ENCODE measurements around the gene RNF39.

RNF39 gene

GRCh38 chr6:30096829-30097228, 21.3 kb upstream of the RNF39 start:
- no peak for DNase-seq

DNA sequence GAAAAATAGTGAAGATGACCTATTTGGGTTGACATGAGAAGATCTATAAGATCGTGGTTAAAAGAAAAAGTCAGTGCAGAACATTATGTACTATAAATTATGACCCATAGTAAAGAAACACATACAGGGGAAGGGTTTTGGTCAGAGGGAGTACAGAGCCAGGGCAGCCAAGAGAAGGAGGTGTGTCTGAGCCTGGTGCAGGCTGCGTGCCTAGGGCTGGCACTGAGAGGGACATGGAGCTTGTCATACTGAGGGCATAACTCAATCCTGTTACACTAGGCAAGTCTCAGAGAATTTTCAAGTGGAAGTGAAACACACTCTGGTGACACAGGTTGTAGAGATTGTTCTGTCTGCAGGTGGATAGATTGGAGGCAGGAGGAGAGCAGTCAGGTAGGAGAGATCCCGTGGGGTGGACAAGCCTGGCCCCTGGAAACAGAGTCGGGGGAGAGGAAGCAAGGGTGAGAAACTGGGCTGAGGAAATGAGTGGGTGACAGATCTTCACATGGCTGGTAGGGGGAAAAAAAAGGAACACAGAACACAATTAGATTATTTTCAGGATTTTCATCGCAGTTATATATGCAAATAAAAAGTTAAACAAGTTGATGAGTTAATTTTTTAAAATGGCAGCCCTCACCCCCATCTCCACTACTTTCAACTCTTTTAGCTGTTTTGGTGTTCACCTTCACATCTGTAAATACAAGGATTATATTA, 18.5 kb upstream of the RNF39 start:
- DNase-seq = no peak

GRCh38 chr6:30092852-30093543, 17.4 kb upstream of the RNF39 start:
- DNase-seq = no peak

- no peak for DNase-seq
Observed at GRCh38 chr6:30091577-30092381, 16.2 kb upstream of the RNF39 start.

- DNase-seq = no peak
Observed at GRCh38 chr6:30087876-30088275, 12.3 kb upstream of the RNF39 start.

- DNase-seq = no peak
Observed at GRCh38 chr6:30077218-30077617, 1.6 kb upstream of the RNF39 start.

DNA sequence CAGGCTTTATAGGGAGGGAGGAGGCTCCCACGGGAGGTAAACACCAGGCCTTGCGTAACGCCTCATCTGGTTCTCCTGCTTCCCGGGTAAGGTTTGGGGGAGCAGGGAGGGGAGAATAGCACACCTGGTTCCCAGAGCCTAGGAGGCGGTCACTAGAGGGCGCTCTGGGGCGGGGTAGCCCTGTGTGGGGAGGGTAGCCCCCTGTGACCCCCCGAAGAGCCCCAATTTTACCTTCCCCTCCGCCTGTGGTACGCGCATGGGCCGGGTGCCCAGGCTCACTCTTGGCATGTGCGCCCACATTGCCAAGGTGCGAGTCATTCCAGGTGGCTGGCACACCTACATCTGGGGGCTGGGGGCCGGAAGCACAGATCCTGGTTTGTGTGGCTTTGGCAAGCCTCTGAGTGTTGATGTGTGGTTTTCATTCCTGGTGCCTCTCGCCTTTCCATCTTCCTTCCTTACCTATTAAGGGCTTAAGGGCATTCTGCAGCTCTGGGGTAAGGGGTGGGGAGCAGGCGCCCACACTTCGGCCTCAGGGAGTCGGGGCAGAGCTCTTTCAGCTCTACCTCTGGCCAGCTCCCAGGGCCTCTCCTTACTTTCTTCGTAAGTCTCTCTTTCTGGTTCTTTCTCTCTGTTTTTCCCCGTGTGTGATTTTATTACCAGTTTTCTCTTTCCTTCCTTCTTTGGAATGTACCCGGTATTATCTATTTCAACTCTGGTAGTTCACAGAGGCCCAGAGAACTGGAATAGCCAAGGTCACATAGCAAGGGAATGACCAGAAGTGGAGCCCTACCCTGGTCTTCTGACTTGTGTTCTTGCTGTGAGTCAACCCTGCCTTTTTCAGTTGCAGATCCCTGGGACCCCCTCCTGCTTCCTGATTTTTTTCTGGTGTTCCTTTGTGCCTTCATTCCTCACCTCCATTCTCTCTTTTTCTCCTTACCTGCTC, 492 bp upstream of the RNF39 start:
- no peak for DNase-seq

- no peak for DNase-seq
Observed at GRCh38 chr6:30074331-30075093, 1.1 kb downstream of the RNF39 start.

GRCh38 chr6:30073489-30074235, 1.9 kb downstream of the RNF39 start:
- DNase-seq = no peak

GRCh38 chr6:30071858-30072257, 3.7 kb downstream of the RNF39 start:
- no peak for DNase-seq

DNA sequence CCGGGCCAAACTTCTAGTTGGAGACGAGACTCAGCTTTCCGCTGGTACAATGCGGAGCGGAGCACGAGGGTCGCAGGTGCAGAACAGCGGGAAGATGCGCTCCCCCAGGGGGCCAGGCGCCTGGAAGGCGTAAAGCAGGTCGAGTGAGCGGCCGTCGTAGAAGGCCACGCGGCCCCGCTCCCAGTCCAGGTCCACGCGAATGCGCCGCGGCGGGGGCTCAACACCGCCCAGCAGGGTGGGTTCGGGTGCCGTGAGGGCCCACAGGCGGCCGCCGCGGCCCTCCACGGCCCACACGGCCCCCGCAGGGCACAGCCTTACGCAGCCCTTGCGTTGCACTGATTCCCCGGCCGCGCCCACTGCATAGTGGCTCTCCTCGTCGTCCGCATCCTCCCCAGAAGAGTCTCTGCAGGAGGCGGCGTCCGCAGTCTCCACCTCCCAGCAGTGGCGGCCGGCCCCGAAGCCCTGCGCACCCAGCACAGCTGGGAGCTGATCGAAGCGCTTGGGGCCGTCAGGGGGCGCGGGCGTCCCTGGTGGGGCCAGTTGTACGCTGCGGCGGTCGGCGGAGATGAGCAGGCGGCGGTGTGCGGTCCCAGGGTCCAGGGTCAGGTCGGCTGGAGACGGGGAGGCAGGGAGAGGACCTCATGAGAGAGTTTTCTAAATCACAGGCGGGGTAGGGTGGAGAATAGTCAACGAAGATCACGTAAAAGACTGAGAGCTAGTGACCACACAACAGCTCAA, 4.3 kb downstream of the RNF39 start:
- peak in 1 of 2 donors; percentile 28 for DNase-seq

DNA sequence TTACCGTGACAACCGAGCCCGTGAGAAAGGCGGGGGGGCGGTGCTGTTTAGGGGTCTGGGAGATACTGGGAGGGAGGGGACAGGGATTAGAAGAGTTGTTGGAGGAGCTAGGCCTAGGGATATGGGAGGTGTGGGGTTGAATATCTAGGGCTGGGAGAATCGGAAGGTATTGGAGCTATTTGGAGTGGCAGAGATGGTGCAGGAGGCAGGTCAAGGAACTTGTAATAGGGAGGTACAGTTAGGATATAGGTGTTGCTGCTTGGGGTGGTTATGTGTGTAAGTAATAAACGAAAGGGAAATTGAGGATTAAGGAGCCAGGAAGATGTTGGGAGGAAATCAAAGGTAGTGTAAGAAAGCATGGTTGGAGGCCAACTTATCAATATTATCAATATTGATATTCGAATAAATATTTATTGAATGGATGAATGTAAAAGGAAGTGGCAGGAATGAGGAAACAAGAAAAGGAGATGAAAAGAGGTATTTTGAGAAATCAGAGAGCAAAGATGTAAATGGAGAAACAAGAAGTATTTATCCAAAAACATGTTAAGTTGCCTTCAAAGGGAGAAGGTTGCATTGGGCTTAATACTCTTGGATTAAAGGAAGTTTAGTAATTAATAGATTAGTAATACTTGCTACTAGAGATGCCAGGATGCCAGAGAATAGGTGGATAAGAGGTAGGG, 8.0 kb downstream of the RNF39 start:
- no peak for DNase-seq

GRCh38 chr6:30066577-30067459, 8.8 kb downstream of the RNF39 start, which contains the start of gene PPP1R11:
TSS of gene PPP1R11 (plus strand) at chr6:30067198. CDS start at chr6:30067411, 213 bp downstream.
- DNase-seq = peak; percentile 99

- peak in 1 of 2 donors; percentile 23 for DNase-seq
Observed at GRCh38 chr6:30066082-30066481, 9.5 kb downstream of the RNF39 start.

DNA sequence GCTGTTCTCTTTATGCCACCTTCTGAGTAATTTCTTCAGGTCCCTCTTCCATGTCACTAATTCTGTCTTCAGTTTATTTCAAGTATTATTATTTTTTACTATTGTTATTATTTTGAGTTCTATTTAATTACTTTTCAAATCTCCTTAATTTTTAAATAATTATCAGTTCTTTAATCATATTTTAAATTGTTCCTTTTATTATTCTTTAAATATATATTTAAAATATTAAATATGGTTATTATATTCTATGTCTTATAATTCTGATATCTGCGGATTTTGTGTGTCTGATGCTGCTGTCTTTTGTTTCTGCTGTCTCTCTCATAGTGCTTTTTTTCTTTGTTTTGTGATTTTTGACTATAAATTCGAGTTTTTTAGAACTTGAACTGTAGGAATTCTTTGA, 12.3 kb downstream of the RNF39 start:
- no peak for DNase-seq

DNA sequence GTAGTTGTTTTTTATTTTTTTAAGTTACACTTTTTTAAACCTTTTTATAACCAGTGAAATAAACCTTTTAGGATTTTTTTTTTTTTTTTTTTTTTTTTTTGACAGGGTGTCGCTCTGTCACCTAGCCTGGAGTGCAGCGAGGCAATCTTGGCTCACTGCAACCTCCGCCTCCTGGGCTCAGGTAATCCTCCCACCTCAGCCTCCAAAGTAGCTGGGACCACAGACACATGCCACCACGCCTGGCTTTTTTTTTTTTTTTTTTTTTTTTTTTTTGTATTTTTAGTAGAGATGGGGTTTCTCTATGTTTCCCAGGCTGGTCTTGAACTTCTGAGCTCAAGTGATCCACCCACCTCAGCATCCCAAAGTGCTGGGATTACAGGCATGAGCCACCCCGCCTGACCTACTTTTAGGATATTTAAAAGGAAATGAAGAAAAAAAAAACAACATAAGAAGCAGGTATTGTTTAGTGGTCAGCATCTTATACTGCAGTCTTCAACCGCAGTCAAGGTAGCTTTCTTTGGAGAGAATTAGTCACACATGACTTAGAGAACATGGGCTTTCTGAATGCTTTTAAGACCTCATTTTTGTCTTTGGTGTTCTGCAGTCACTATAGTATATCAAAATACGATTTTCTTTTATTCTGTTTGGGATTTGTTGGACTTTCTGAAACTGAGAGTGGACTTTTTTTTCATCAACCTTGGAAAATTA, 12.9 kb downstream of the RNF39 start:
- DNase-seq = peak in 1 of 2 donors; percentile 47

GRCh38 chr6:30061858-30062458, 13.6 kb downstream of the RNF39 start:
- peak; percentile 25 to 70 for DNase-seq

All from CD4-positive, alpha-beta T cell treated with Interferon alpha-2 for 1 hour (primary cell).